HG03025 (cell line): ENCODE data around the gene DAB1.
"Not testable (repeated sequence)": the region's sequence is repeated elsewhere in the genome, so short reads cannot be mapped to it uniquely, and the experiment has no call there.

Experiments
- ATAC-seq: cut with Tn5 transposase; IDR thresholded peaks from one replicate; pipeline ENCODE4 v1.9.1; 2021; ENCODE audit warnings: mild to moderate bottlenecking, moderate library complexity; ENCODE audit not compliant: unreplicated experiment, low FRiP score

Gene DAB1

GRCh38 chr1:57101209-57101608 lies 322.7 kb downstream of the DAB1 start:
- no peak for ATAC-seq

DNA sequence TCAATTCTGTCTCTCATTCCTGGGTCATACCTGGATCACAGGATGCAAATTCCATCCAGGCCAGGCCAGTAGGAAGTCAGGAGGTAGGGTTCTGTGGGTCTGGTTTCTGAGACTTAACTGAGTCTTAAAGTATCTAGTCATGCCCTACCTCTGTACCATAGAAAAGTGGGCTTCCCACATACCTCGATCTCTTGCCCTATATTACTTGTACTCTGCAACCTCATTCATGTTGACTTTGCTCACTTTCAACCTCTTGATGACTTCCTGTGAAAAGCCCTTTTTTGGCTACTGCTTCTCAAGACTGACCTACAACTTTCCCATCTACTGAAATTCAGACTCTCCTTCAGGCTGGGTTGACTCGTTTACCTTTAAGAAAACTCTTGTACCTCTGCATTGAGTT lies 329.1 kb downstream of the DAB1 start:
- no peak for ATAC-seq

DNA sequence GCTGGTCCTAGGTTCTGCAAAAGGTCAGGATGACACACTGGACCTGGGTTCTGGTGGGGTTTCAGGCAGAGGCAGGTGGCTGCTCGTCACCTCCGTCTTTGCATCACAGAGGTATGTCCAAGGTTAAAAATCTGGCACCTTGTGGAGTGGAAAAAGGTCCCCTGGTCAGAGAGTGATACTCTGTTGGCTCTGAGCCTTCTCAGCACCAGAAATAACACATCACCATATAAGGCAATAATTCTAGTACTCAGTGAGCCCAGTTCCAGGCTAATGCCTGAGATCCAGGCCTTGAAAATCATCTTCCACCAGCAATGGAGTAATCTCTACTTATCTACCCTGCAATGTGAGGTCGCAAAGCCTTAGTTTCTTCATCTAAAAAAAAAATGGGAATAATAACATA lies 330.7 kb downstream of the DAB1 start:
- no peak for ATAC-seq

GRCh38 chr1:57091642-57092041 lies 332.2 kb downstream of the DAB1 start:
- no peak for ATAC-seq

DNA sequence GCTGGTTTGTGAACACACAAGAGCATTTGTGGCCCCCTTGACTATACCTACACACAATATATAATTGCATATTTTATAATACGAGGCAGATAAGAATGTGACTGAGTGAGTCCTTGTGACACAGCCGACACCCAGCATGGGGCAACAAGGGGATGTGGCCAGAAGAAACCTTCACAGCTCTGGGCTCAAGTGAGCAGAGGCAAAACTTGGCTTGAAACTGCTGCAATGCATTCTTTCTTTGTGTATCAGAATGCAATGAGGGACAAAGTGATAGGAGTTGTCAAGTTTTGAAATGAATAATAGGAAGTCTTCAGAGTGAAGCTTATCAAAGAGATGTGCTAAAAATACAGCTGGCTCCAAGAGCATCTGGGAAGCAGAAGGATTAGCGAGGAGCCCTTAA lies 334.0 kb downstream of the DAB1 start:
- no peak for ATAC-seq

GRCh38 chr1:57089221-57089620 lies 334.6 kb downstream of the DAB1 start:
- no peak for ATAC-seq

DNA sequence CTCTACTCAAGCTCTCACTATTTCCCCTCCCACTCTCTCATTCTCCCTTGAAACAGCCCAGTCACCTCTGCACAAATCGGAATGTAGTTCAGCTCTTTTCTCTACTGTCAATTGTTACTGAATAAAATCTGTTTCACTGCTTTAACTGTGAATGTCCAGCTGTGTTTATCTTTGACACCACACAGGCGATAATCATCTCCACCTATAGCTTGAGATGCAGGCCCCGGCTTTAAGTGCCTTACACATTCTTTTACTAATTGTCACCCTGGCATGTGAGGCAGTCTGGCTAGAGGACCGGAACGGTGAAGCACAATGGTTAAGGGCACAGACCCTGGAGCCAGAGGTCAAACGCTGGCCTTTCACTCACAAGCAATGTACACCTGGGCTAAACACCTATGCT lies 335.2 kb downstream of the DAB1 start:
- no peak for ATAC-seq

DNA sequence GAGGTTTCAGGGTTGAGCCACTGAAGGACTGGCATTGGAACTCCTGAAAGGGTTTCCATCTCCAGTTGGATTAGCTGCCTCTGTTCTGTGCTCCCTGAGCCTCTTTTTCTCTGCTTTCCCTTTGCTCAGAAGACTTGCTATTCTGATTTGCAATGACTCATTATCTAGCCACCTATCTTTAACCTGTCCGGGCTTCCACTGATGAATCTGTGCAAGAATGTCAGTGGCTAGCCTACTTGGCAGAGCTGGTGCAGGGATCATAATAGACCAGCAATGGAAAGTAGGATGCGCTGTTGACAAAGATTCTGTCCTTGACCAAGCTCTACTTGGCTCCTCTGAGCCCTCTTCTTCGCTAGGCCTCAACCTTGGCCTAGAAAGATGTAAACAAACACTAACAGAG lies 336.2 kb downstream of the DAB1 start:
- ATAC-seq = not testable (repeated sequence)

DNA sequence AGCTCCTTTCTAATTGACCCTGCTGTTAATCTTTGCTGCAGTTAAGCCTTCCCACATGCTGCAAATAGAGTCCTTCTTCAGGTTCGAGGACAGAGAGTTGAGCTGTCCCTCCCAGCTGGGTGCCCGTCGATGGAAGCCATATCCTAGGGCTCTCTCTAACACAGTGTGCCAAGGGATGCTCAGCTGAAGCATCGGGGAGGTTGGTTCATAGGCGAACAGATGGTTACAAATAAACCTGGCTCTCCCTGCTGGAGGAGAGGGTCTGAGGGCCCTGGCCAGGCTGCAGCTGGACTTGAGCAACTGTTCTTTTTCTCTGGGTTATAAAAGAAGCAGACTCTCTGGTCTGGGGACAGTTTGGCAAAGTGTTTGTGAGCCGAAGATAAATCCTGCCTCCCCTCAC lies 337.7 kb downstream of the DAB1 start:
- no peak for ATAC-seq

GRCh38 chr1:57084701-57085100 lies 339.2 kb downstream of the DAB1 start:
- no peak for ATAC-seq

GRCh38 chr1:57082711-57083439 lies 341.0 kb downstream of the DAB1 start:
- no peak for ATAC-seq

DNA sequence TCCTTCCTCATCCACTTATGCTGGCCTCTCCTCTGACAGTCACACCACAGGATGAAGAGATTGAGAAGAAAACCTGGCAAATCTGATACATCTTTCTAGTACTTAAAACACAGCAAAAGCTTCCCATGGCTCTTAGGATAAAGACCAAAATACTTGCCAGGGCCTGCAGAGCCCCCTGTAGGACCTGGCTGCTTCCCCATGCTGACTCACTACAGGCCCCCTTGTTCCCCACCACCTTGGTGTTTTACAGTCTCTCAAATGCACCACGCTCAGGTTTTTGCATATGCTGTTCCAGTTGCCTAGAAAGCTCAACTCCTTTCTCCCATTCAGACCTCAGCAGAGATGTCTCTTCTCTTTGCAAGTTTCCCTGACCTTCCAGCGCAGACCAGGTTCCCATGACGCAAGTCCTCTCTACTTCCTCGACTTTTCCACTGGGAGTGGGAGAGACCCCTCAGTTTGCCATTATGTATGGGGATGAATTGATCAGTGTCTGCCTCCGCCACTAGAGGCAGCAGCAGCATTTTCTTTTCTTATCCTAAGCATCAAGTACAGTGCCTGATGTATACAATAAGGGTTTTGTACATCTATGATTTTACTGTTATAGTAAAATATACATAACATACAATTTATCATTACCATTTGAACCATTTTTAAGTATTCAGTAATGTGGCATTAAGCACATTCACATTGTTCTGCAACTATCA lies 344.3 kb downstream of the DAB1 start:
- no peak for ATAC-seq

GRCh38 chr1:57072401-57073110 lies 351.3 kb downstream of the DAB1 start:
- no peak for ATAC-seq

GRCh38 chr1:57067863-57068262 lies 356.0 kb downstream of the DAB1 start:
- ATAC-seq = no peak

DNA sequence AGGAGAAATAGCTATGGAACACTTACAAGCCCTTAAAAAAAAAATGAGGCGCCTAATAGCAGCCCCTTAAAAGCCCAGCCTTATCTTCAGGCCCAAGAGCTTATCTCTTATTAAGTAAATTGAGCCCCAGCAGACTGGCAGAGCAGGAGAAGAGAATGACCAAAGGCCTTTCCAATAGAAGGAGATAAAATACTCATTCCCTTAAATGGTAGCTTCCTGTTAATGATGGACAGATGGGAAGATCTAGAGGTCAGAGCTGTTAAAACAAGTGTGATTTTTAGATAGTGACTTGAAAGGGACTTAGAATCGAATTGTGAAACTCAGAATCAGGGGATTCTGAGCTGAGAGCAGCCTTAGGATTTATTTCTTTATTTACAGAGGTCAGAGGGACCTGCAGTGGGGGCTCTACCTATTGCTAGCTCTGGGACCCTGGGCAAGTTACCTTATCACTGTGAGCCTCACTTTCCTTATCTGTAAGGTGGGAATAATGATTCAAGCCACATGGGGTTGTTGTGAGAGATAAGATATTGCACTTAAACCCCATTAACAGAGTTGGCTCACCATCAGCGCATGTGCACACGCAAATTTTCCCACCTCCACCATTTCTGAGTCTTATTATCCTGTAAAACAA lies 356.8 kb downstream of the DAB1 start:
- ATAC-seq = no peak

GRCh38 chr1:57065442-57065841 lies 358.4 kb downstream of the DAB1 start:
- ATAC-seq = no peak

- ATAC-seq = no peak
Measured at GRCh38 chr1:57064379-57065140, 359.3 kb downstream of the DAB1 start.

GRCh38 chr1:57063406-57064125 lies 360.3 kb downstream of the DAB1 start:
- no peak for ATAC-seq

GRCh38 chr1:57061369-57061768 lies 362.5 kb downstream of the DAB1 start:
- no peak for ATAC-seq

DNA sequence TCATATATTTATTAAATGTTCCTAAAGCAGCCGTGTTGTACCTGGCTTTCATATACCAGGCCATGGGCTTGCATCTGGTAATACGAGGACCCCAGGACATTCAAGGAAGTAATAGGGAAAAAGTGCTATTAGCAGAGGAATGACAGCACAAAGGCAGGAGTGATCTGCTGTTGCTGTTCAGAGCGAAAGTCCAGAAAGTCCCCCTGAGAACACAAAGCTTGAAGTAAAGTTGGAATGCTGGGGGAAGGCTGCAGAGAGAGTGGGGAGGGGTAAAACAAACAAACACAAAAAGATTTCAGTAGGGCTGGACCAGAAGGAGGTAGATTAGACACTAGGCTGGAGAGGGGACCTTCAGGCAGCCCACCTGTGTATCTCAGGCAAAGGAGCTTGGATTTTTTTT lies 363.4 kb downstream of the DAB1 start:
- no peak for ATAC-seq
